Measurements from ENCODE around the gene HOXB7. TPM values are rescaled to one million over a fixed set of nuclear protein-coding genes. Genes with fewer than 3 reads are reported as not detected.

HOXB7 gene
- total and polyA plus RNA-seq, 12 donors, result 0.13 to 0.62 (median 0.29) TPM; not detected in 6

DNA sequence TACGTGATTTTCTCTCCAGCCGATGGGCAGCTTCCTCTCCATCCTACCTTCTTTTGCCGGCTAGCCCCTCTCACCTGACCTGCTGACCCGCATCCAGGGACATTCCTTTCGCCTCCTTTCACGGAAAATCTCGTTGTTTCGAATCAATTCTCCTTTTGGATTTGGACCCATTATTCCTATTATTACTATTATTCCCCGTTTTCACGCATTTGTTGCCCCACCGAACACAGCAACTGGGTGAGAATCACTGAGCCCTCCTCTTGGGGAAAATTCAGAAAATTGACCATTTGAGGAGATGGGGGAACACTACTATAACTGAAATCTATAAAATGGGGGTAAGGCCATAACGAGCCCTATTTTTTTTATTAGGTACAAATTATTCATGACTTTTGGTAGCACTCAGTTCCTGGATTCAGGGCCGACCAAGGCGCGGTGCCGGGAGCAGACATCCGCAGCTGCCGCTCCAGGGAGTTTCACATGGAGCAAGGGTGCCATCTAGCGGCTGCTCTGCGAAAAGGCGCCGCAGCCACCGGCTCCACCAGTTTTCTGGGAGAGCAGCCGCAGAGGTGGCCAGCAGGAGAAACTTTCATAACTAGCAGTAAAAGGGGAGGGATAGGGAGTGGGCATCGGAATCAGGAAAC lies 7.6 kb upstream of the HOXB7 start:
- Histone ChIP-seq H3K4me1 (peaks cover 0 to 36% (median 14%) of the 10 kb centered on the region in 9 donors), H3K9me3 (no peaks in the 10 kb centered on the region), H3K36me3 (peaks cover 0 to 5% (median 0%) of the 10 kb centered on the region in 9 donors), H3K4me3 (no peak overlapping the region), H3K27me3 (peaks cover 77 to 100% (median 100%) of the 10 kb centered on the region in 7 donors), H3K27ac (no peak overlapping the region)
- 3% methylated on average over 25 of the region's 25 CpGs for WGBS, 2 donors
- peak; percentile 81 to 86 for DNase-seq
- peak; percentile 81 to 95 (median 90) for ATAC-seq
- TF ChIP-seq, protein P1, sequence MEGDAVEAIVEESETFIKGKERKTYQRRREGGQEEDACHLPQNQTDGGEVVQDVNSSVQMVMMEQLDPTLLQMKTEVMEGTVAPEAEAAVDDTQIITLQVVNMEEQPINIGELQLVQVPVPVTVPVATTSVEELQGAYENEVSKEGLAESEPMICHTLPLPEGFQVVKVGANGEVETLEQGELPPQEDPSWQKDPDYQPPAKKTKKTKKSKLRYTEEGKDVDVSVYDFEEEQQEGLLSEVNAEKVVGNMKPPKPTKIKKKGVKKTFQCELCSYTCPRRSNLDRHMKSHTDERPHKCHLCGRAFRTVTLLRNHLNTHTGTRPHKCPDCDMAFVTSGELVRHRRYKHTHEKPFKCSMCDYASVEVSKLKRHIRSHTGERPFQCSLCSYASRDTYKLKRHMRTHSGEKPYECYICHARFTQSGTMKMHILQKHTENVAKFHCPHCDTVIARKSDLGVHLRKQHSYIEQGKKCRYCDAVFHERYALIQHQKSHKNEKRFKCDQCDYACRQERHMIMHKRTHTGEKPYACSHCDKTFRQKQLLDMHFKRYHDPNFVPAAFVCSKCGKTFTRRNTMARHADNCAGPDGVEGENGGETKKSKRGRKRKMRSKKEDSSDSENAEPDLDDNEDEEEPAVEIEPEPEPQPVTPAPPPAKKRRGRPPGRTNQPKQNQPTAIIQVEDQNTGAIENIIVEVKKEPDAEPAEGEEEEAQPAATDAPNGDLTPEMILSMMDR (IDR thresholded peaks at IDR 0.05), result peak; percentile 92 to 97 (median 97)
- intact Hi-C loops (cut with DNase I), result loop anchor here in 9 of 10 donors (5.0 to 10.0 kb wide), 8 partner anchors 266 to 594 kb away; no protein-coding TSS in a partner anchor

DNA sequence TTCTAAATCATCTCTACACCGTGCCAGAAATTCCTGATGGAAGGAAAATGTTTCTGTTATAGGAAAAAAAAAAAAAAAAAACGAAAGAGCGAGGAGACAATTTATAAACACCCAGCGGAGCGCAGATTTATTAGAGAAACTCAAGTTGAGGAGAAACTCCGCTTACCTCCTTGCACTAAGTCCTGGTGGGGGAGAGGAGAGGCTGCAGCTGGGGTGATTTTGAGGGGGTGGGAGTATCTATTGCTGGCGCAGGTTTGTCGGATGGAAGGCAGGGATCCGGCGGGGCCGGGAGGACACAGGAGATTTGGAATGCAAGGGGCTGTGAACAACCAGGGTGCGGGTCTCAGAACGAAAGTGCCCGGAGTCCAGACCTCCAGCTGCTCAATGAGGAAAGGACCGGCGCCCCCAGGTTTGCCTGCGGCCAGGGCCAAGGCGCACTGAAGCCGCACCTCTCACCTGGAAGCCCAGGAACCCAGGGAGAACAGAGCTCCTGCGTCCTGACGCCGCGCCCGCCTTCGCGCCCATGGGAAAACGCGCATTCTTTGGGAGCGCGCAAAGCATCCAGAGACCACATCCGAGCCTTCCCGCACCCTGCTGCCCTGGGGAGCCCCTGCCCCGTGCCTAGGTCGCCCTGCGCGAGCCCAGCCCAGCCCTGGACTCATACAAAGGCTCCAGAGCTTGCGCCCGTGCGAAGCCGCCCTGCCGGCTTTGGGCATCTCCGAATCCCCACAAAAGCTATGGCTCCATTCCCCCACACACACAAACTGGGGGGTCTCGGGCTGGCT lies 6.8 kb upstream of the HOXB7 start:
- TF ChIP-seq, protein P1 (IDR thresholded peaks at IDR 0.05), result no peak
- no peaks in the 10 kb centered on the region for H3K9me3 ChIP-seq
- H3K27ac ChIP-seq, result no peak overlapping the region
- 4 to 5% methylated on average over 43 of the region's 43 CpGs for WGBS, 2 donors
- peaks cover 78 to 100% (median 99%) of the 10 kb centered on the region in 7 donors for H3K27me3 ChIP-seq
- intact Hi-C loops (cut with DNase I), result loop anchor here in 9 of 10 donors (5.0 to 10.0 kb wide), 8 partner anchors 265 to 593 kb away; no protein-coding TSS in a partner anchor
- peaks cover 0 to 5% (median 0%) of the 10 kb centered on the region in 9 donors for H3K36me3 ChIP-seq
- H3K4me3 ChIP-seq, result no peak overlapping the region
- ATAC-seq (no peak), DNase-seq (no peak)
- peaks cover 1 to 41% (median 20%) of the 10 kb centered on the region in 9 donors for H3K4me1 ChIP-seq

DNA sequence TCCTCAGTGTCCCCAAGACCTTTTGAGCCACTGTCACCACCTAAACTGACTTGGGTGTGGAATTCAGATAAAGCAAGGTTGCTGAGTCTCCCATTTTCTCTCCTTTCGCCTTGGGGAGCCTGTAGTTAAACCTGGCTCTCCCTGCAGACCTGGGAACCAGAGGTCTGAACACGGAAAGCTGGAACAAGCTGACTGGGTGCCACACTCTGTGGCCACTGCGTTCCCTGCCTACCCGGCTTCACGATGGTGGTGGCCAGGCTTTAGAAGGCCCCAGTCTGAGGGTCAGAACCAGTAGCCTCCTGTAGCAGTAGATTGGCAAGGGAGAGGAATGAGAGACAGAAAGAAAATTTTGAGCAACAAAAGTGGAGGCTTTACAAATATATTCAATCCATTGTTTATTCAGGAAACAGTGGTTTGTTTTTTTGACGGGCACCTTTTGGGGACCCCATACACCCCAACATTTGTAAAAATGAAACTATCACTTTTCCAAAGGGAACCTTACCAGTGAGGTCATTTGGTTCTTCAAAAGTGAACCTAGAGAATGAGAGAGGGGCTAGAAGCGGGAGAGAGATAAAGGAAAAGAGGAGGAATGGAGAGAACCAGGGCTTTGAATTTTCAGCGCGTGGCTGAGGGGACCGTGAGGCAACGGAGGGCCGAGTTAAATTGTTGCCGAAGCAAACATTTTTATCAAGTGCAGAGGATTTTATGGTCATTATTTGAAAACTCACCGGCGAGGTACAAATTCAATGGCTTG lies 6.1 kb upstream of the HOXB7 start:
- H3K4me3 ChIP-seq, result no peak overlapping the region
- no peak overlapping the region for H3K27ac ChIP-seq
- TF ChIP-seq, protein P1 (IDR thresholded peaks at IDR 0.05), result no peak
- H3K9me3 ChIP-seq, result no peaks in the 10 kb centered on the region
- no peak for DNase-seq
- peaks cover 84 to 100% (median 99%) of the 10 kb centered on the region in 7 donors for H3K27me3 ChIP-seq
- intact Hi-C loops (cut with DNase I), result loop anchor here in 9 of 10 donors (5.0 to 10.0 kb wide), 8 partner anchors 265 to 592 kb away; no protein-coding TSS in a partner anchor
- peaks cover 0 to 5% (median 0%) of the 10 kb centered on the region in 9 donors for H3K36me3 ChIP-seq
- H3K4me1 ChIP-seq, result peaks cover 3 to 49% (median 24%) of the 10 kb centered on the region in 9 donors
- WGBS, 2 donors, result 9 to 20% methylated on average over 15 of the region's 15 CpGs
- no peak for ATAC-seq

Measured in heart right ventricle (tissue), 16 donors.